GM12892 (cell line): Measurements from ENCODE around the gene DHX30.
A peak's percentile ranks its signal among the peaks of the same experiment; 100 is the strongest.

Experiments
- DNase-seq: peaks from one replicate; pipeline ENCODE4 v3.0.0; 2011; ENCODE audit not compliant: insufficient read length
- FAIRE-seq: peaks from 2 replicates; lab custom pipeline; 2011; peaks lifted over from hg19 to GRCh38; lab: Jason Lieb, UNC
- POLR2A ChIP-seq: IDR thresholded peaks from 2 replicates; pipeline ENCODE4 v1.6.1; 2011; ENCODE audit warnings: low read depth, low read length, control low read depth
- POLR2AphosphoS5 ChIP-seq: IDR thresholded peaks from 2 replicates; pipeline ENCODE4 v1.6.1; 2011; ENCODE audit warnings: low read depth, low read length, control low read depth
- TAF1 ChIP-seq: IDR thresholded peaks from 2 replicates; pipeline ENCODE4 v1.6.1; 2011; ENCODE audit warnings: low read depth, mild to moderate bottlenecking, control low read depth, low read length, borderline replicate concordance

Gene DHX30

GRCh38 chr3:47780741-47781684 is 21.9 kb upstream of the DHX30 start:
- TF ChIP-seq POLR2AphosphoS5, result 0 out of 2 replicates have a peak, but pooled peaks have one; percentile 16
- TF ChIP-seq TAF1, result no peak
- no peak for TF ChIP-seq POLR2A
- DNase-seq, result peak; percentile 45
- FAIRE-seq, result peak; percentile 69

DNA sequence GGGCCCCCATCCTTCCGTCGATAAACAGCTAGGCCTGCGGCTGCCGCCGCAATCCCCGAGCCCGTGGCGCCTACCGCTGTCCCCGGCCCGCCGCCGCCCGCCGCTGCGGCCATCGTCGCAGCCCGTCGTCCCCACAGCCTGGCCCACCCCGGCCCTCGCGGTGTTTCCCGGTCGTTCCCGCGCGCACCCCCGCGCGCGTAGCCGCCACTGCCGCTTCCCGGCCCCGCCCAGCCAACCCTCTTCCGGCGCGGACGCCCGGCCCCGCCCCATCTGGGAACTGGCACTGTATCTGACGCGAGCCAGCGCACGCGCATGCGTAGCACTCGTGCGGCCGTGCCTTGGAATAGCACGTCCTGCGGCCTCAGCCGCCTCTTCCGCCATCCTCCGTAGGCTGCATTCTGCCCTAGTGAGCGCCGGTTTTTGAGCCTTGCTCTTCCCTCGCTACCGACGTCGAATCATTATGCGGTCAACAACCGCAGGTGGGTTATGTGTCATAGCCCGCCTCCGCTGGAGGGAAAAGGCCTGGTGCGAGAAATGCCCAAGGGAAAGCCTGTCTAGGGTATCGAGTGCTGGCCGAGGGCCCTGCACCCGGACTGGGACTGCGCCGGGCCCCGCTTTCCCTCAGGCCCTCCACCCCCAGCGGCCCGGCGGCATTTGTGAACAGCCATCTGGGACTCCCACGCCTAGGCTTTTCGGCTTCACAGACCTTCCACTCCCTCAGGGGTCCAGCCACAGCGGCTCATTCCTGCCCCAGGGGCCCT is 21.1 kb upstream of the DHX30 start, which contains the start of gene SMARCC1:
Gene SMARCC1 (minus strand): TSS at position 209 of the 761 bp plus-strand sequence. CDS start 96 bp downstream, at position 113.
- DNase-seq (peak; percentile 88), FAIRE-seq (peak; percentile 99)
- TF ChIP-seq POLR2A, result peak; percentile 86
- TF ChIP-seq TAF1, result peak; percentile 53
- peak; percentile 64; the same call in 1 of the 2 replicates for TF ChIP-seq POLR2AphosphoS5

- FAIRE-seq (peak; percentile 65), DNase-seq (no peak)
- TF ChIP-seq TAF1 (no peak), POLR2A (no peak), POLR2AphosphoS5 (no peak)
These were observed 20.3 kb upstream of the DHX30 start for GRCh38 chr3:47782446-47783308.

GRCh38 chr3:47783673-47784072 is 19.3 kb upstream of the DHX30 start:
- DNase-seq (no peak), FAIRE-seq (no peak)
- TF ChIP-seq POLR2A (no peak), POLR2AphosphoS5 (no peak), TAF1 (no peak)

DNA sequence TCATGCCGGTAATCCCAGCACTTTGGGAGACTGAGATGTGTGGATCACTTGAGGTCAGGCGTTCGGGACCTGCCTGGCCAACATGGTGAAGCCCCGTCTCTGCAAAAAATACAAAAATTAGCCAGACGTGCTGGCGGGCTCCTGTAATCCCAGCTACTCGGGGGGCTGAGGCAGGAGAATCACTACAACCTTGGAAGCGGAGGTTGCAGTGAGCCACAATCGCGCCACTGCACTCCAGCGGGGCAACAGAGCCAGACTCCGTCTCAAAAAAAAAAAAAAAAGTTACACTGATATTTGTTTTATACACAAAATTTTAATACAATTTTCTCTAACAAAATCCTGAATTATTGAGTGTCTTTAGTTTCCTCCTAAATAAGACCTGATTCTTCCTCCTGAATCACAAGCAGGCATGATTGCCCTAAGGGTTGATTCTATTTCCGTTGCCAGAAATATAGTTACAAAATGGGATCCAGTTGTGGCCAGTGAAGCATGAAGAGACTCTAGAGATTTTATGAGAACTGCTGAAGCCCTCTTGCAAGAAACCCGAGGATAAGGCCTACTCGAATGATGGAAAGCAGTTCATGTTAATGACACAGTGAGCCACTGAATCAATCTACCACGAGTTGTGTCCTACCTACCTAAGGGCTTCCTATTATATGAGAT is 11.6 kb upstream of the DHX30 start:
- DNase-seq, result no peak
- FAIRE-seq, result no peak
- TF ChIP-seq POLR2AphosphoS5, result no peak
- TF ChIP-seq POLR2A, result no peak
- TF ChIP-seq TAF1, result no peak

GRCh38 chr3:47792699-47793098 is 10.2 kb upstream of the DHX30 start:
- DNase-seq (no peak), FAIRE-seq (no peak)
- TF ChIP-seq TAF1 (no peak), POLR2A (no peak), POLR2AphosphoS5 (no peak)

DNA sequence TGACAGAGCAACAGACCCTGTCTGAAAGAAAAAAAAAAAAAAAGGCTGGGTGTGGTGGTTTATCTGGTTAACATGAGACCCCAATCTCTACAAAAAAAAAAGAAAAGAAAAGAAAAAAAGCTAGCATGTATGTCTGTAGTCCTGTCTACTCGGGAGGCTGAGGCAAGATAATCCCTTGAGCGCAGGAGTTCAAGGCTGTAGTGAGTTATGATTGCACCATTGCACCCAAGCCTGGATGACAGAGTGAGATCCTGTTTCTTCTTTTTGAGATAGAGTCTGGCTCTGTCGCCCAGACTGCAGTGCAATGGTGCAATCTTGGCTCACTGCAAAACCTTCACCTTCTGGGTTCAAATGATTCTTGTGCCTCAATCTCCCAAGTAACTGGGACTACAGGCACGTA is 8.4 kb upstream of the DHX30 start:
- no peak for DNase-seq
- TF ChIP-seq POLR2A (no peak), TAF1 (no peak), POLR2AphosphoS5 (no peak)

GRCh38 chr3:47799733-47800132 is 3.2 kb upstream of the DHX30 start:
- TF ChIP-seq POLR2A (no peak), TAF1 (no peak), POLR2AphosphoS5 (no peak)

More for the DNA sequence above, 8.4 kb upstream of the DHX30 start:
- FAIRE-seq, result no peak

GRCh38 chr3:47803480-47804025 is 615 bp downstream of the DHX30 start:
- TF ChIP-seq POLR2A (no peak), POLR2AphosphoS5 (no peak), TAF1 (no peak)
- DNase-seq (no peak), FAIRE-seq (no peak)

More at GRCh38 chr3:47799733-47800132, 3.2 kb upstream of the DHX30 start:
- FAIRE-seq (no peak), DNase-seq (no peak)

DNA sequence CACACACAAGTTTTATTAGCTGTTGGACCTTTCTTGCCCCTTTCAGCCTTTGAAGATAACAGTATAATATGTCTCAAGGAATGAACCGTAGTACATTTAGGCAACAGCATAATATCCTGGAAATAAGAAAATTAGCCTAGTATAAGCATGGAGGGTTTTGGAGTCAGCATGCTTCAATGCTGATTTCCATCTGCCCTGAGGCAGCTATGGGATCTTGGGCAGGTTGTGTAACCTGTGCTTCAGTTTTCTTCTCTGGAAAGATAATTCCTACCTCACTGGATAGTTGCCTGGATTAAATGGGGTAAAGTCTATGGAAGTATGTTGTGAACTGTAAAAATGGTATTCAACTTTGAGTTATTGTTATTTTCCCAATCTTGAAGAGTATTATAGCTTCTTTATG is 1.6 kb downstream of the DHX30 start:
- TF ChIP-seq POLR2A (no peak), TAF1 (no peak), POLR2AphosphoS5 (no peak)
- FAIRE-seq (no peak), DNase-seq (no peak)
